Right hindlimb (tissue), 1 donor: ENCODE results near the gene NT5C1A.

ENCODE experiments used
- DNase-seq: peaks from one replicate; pipeline ENCODE4 v3.0.0-alpha.2; 2018

NT5C1A gene

GRCh38 chr1:39689214-39689613, 17.3 kb upstream of the NT5C1A start:
- DNase-seq: no peak

- no peak for DNase-seq
Measured at GRCh38 chr1:39688706-39689105, 16.8 kb upstream of the NT5C1A start.

DNA sequence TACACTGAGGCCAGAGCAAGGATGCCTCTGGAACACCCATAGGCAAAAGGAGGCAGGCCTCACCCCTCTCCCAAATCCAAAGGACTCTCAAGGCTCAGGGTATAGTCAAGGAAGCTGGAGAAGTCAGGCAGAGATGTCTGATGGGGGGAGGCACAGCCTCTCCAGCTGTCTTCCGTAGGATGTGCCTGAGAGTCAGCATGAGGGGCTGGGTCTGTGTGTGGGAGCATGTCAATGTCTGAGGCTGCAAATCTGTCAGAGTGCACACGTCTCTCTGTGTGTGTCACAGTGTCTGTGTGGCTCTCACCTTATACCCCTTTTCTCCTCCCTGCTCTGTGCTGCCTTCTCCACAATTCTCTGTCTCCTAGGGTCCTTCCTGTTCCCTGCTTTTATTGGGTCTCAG, 15.3 kb upstream of the NT5C1A start:
- DNase-seq: no peak

DNA sequence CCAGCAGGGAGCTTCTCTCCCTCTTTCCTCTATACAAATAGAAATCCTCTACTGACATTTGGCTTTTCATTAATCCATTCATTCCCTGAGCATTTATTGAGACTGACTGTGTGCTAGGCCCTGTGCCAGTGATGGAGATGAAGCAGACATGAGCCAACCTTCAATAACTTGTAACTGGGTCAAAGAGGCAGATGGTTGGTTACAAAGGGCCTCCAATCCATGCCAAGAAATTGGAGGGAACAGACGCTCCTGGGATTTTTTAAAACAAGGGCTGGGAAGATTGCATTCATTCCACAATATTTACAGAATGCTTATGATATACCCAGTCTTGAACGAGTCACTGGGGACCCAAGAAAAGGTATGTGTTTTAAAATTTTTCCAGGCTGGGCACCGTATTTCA, 13.2 kb upstream of the NT5C1A start:
- DNase-seq: no peak

- no peak for DNase-seq
Measured at GRCh38 chr1:39684313-39684664, 12.4 kb upstream of the NT5C1A start.

DNA sequence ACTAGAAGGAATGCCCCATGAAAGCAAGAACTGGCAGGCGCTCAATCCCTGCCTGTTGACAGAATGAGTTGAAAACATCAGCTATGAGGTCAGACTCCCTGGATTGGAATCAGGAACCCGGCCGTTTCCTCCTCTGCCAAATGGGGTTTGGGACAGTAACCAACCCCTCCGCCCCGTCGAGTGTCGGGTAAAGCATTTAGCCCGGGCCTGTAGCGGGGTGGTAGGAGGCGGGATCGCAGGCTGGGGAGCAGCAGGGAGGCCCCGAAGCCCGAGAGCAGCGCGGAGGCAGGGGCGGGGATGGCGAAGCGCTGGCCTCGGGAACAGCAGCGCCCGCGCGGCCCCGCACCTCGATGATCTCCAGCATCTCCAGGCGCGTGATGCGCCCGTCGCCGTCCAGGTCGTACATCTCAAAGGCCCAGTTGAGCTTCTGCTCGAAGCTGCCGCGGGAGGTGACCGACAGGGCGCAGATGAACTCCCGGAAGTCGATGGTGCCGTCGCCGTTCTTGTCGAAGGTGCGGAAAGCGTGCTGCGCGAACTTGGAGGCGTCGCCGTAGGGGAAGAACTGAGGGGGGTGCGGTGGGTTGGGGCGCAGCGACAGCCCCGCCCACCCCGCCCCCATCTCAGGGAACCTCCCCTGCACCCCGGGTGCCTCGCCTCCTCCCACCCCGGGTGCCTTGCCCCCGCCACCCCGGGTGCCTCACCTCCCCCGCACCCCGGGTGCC, 11.8 kb upstream of the NT5C1A start:
- DNase-seq: no peak

DNA sequence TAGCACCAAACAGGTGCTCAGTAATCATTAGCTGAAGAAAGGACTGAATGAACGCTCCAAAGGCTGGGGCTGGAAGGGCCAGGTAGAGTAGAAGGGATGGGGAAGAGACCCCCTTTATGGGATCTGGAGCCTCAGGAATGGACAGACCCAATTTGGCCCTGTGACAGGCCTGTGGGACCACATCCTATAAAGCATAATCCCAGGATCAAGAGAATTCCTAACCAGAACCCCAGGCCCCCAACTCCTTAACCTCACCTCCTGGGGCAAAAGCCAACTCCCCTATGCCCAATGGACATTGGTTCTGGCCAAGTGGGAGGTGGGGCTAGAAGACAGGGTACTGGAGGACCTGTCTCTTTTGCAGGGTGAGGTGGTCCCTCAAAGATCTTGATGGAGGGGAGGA, 10.1 kb upstream of the NT5C1A start:
- DNase-seq: no peak

DNA sequence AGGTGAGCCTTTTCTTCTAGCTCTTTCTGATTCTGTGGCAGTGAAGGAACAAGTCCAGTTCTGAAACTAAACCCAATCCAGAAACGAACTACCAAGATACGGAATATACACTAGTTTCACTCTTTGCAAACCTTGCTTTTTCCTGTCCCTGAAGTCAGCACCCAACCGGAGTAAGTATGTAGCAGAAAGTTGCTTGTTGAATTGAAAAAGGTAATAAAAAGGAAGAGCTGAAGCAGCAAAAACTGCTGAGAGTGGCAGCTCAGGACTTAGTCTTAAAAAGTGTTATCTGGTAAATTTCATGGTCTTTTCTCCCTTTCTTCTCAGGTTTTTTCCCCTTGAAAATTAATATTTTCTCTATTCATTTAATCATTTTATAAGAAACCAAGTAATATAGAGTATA, 9.4 kb upstream of the NT5C1A start:
- DNase-seq: no peak

DNA sequence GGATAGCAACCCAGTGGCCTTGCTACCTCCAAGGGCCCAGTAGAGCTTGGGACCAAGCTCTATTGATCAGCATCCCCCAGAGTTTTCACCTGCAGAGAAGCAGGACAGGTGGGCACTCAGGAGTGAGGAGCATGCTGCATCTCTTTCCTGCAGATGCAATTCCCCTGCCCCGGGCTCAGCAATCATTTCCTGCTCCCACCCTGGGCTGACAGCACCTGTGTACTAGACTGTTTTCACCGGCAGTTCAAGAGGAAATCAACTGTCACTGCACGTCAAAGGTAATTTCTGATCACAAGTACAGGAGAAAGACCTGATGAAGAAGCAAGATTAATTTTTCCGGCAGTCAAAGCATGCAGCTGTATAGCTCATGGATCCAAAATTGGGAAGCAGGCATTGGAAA, 8.8 kb upstream of the NT5C1A start:
- no peak for DNase-seq

- no peak for DNase-seq
Measured at GRCh38 chr1:39679821-39680220, 7.9 kb upstream of the NT5C1A start.

- no peak for DNase-seq
Measured at GRCh38 chr1:39678889-39679288, 7.0 kb upstream of the NT5C1A start.

DNA sequence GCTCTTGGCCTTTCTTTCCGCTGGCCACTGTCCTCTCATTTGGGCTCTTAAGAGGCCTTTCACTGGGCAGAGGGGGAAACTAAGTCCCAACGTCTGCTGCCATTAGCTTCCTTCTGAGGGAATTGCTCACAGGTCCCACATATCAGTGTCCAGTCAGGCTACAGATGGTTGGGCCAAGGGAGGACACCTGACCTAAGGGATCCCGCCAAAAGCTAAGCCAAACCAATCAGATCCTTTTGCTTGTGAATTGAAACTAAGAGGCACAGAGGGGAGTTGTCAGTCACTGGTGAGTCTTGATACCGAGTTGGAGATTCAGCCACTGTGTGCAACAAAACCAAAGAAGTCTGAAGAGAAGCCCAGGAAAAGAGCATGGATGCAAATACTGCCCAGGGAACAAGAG, 5.7 kb upstream of the NT5C1A start:
- DNase-seq: no peak

- no peak for DNase-seq
Measured at GRCh38 chr1:39676948-39677548, 5.1 kb upstream of the NT5C1A start.

DNA sequence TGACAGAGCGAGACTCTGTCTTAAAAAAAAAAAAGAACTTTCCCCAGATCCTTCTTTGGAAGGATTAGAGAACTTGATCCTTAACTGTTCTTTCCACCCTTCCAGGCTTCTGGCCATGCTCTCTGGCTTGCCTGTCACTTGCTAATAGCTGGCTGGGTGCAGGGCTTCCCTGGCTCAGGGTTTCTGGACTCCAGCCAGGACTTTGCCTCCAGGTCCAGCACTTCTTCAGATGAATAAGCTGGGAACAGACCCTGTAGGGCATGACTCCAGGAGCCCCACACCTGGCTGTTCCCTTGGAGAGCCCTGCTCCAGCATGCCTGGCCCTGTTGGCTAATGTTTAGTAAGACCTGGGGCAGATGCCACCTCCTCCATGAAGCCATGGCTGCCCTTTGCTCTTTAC, 3.3 kb upstream of the NT5C1A start:
- no peak for DNase-seq

DNA sequence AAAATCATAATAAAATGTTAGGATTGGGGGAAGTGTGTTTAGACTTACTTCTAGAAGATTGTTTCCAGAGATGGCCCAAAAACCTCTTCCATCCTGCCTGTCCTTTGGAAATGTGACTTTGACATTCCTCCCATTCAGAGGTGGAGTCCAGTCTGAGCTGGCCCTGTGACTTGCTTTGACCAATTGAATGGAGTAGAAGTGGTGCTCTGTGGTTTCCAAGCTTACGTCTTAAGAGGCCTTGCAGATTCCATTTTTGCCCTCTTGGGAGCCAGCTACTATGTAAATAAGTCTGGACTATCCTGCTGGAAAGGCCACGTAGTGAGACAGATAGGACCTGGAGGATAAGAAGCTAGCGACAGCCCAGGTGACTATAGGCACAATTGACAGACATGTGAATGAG, 1.3 kb upstream of the NT5C1A start:
- DNase-seq: no peak

- DNase-seq: no peak
Measured at GRCh38 chr1:39672551-39672947, 642 bp upstream of the NT5C1A start.

GRCh38 chr1:39671433-39671792, 494 bp downstream of the NT5C1A start:
- DNase-seq: peak; percentile 67

DNA sequence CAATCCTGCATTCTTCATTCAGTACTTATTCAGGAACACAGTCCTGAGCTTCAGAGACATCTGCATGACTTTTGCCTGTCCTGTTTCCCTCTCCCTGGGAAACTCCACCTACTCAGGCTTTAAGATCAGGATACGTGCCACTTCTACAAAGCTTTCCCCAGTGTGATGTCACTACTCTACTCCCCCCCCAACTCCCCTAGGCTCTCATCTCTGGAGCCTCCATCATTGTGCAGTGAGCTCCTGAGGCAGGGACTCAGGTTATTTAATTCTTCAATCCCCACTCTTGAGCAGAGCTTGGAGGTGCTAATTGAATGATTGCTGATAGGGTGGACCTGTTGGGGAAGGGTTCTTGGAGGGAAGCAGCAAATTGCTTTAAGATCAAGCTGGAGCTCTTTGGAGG, 1.2 kb downstream of the NT5C1A start:
- DNase-seq: no peak

- no peak for DNase-seq
Measured at GRCh38 chr1:39668894-39669293, 3.0 kb downstream of the NT5C1A start.

DNA sequence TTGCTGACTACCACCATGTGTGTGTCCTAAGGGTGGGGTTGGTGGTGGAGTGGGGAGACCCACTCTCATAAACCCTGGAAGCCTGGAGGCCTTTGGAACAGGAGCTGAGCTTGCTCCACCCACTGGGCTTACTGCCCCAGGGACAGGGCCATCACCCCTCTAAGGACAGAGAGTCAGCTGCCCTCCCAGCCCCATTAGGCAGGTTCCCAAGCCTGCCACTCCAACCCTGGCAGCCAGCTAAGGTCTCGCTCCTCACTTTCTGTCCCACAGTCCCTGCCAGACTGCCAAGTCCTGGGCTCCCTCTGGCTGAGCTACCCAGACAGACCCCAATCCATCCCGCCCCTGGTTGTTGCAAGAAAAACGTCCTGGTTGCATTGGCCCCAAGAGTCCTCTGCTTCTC, 3.8 kb downstream of the NT5C1A start:
- no peak for DNase-seq

DNA sequence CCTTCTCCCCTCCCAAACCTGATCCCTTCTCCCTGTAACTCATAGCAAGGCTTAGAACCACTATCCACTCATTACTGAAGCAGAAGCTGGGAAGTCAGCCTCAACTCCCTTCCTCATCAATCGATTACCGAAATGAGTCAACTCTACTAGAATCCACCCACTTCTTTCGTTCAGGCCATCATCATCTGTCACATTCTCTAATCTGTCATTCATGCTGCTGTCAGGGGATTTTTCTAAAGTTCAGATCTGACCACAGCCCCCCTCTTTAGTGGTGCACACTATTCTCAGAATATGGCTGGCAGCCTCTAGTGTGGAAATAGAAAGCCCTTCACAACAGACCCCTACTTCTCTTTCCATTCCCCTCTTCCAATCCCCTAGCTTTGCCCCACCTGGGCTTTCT, 5.1 kb downstream of the NT5C1A start:
- no peak for DNase-seq

GRCh38 chr1:39663559-39663958, 8.3 kb downstream of the NT5C1A start:
- no peak for DNase-seq

DNA sequence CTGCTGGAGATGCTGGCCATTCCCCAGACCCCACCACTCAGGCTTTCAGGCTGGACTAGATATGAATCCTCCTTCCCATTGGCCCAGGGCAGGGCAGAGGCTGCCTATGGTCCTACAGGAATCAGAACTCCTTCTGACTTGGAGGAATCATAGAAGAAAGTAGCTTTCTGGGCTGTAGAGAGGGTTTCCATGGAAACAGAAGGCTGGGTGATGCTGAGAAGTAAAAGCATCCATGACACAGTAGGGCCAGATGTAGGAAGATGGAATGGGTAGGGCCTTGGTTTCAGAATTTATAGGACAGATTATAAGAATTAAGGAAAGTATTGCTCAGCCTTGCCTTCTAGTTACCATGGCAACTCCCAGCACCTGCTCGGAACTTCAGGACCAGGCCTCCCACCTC, 9.0 kb downstream of the NT5C1A start:
- no peak for DNase-seq

- no peak for DNase-seq
Measured at GRCh38 chr1:39659538-39659937, 12.4 kb downstream of the NT5C1A start.

DNA sequence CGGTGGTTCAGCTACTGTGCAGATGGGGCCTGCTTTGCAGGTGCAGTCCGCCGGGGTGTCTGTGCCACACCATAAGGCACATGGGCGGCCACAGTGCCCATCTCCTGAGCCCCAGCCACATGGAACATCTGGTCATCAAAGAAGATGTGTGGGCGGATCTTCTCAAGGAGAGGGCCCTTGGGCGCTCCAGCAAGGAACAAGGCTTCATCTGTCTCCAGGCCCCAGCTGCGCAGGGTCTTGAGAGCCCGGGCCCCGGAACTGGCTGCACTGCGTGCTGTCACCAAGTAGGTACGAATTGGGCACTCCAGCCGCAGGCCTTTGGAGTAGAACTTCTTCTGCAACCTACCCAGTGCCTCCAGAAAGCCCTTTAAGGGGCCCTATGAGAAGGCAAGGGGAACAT, 12.8 kb downstream of the NT5C1A start:
- no peak for DNase-seq
